IMR-90 (cell line): ENCODE data around the gene ATP2B2. TPM values are rescaled to one million over a fixed set of nuclear protein-coding genes. Genes with fewer than 3 reads are reported as not detected.

Source experiments
- ATAC-seq: fragments of 200-7000 bp; cut with Tn5 transposase; 2 replicates; pipeline ENCODE4 v1.9.1; 2020; ENCODE audit warnings: low read depth, mild to moderate bottlenecking, moderate library complexity
- BruUV-seq: library from RNA; stranded (reverse); fragments of 400-500 nt; replicated peaks from 2 replicates; lab custom pipeline; 2021; lab: Mats Ljungman, UMichigan
- CTCF ChIA-PET: fragments of 300-600 bp; formaldehyde crosslinking; extraction: SDS; loops from one replicate; lab custom pipeline; 2021; ENCODE audit warnings: antibody characterized with exemption; lab: Yijun Ruan, JAX
- POLR2A ChIA-PET: fragments of 300-600 bp; sonication (Branson Sonifier 250); formaldehyde crosslinking; loops from one replicate; lab custom pipeline; 2022; ENCODE audit warnings: antibody characterized with exemption; ENCODE audit not compliant: unreplicated experiment; lab: Charles Lee
- DNase-seq: peaks from one replicate; pipeline ENCODE4 v3.0.0; 2013
- H2AFZ ChIP-seq: replicated peaks from 2 replicates; pipeline ENCODE3; 2013; ENCODE audit warnings: low read length, mild to moderate bottlenecking; ENCODE audit not compliant: poor library complexity
- H2AK5ac ChIP-seq: 2 replicates; pipeline ENCODE4 v1.6.1; 2013; ENCODE audit warnings: low read depth, low read length, inconsistent platforms
- H2AK9ac ChIP-seq: replicated peaks from 2 replicates; pipeline ENCODE3; 2013; ENCODE audit warnings: mild to moderate bottlenecking, low read depth, low read length, moderate library complexity; ENCODE audit not compliant: poor library complexity
- H2BK120ac ChIP-seq: 2 replicates; pipeline ENCODE4 v1.6.1; 2013; ENCODE audit warnings: low read depth, low read length, inconsistent platforms
- H2BK15ac ChIP-seq: 3 replicates; pipeline ENCODE4 v1.6.1; 2013; ENCODE audit warnings: low read depth, low read length, inconsistent platforms
- H2BK20ac ChIP-seq: 2 replicates; pipeline ENCODE4 v1.6.1; 2013; ENCODE audit warnings: low read depth, mild to moderate bottlenecking, inconsistent platforms, low read length, moderate library complexity
- H2BK5ac ChIP-seq: 2 replicates; pipeline ENCODE4 v1.6.1; 2013; ENCODE audit warnings: mild to moderate bottlenecking, low read depth, low read length, inconsistent platforms; ENCODE audit not compliant: poor library complexity, severe bottlenecking
- H3K14ac ChIP-seq: replicated peaks from 2 replicates; pipeline ENCODE4 v1.6.1; 2013; ENCODE audit warnings: low read depth, low read length, inconsistent platforms
- H3K18ac ChIP-seq: 2 replicates; pipeline ENCODE4 v1.6.1; 2013; ENCODE audit warnings: low read depth, low read length, control low read depth
- H3K23ac ChIP-seq: 2 replicates; pipeline ENCODE4 v1.6.1; 2013; ENCODE audit warnings: low read depth, low read length, inconsistent platforms
- H3K27ac ChIP-seq: 2 replicates; pipeline ENCODE4 v1.5.1; 2013; ENCODE audit warnings: mild to moderate bottlenecking, control low read depth, low read length; ENCODE audit not compliant: insufficient read depth
- H3K27me3 ChIP-seq: 2 replicates; pipeline ENCODE4 v1.6.1; 2013; ENCODE audit warnings: low read length; ENCODE audit not compliant: control insufficient read depth, insufficient read depth
- H3K36me3 ChIP-seq: 2 replicates; pipeline ENCODE4 v1.6.1; 2013; ENCODE audit warnings: low read length, mixed read lengths; ENCODE audit not compliant: control insufficient read depth, insufficient read depth
- H3K4ac ChIP-seq: 2 replicates; pipeline ENCODE4 v1.6.1; 2013; ENCODE audit warnings: low read depth, low read length, inconsistent platforms
- H3K4me1 ChIP-seq: 2 replicates; pipeline ENCODE4 v1.6.1; 2013; ENCODE audit warnings: low read length, mixed read lengths; ENCODE audit not compliant: control insufficient read depth, insufficient read depth
- H3K4me2 ChIP-seq: 2 replicates; pipeline ENCODE4 v1.6.1; 2013; ENCODE audit warnings: low read depth, mild to moderate bottlenecking, control low read depth, low read length, moderate library complexity
- H3K4me3 ChIP-seq: 2 replicates; pipeline ENCODE4 v1.5.1; 2013; ENCODE audit warnings: low read depth, mild to moderate bottlenecking, control low read depth, low read length, moderate library complexity; ENCODE audit not compliant: insufficient read depth
- H3K56ac ChIP-seq: 2 replicates; pipeline ENCODE4 v1.6.1; 2013; ENCODE audit warnings: low read length, inconsistent platforms; ENCODE audit not compliant: insufficient read depth; ENCODE audit errors: extremely low read depth
- H3K79me1 ChIP-seq, 2 experiments: 2 replicates each; pipeline ENCODE4 v1.6.1; 2013; ENCODE audit warnings: low read length in 2 of 2, inconsistent platforms in 1 of 2, low read depth in 1 of 2
- H3K9ac ChIP-seq: 2 replicates; pipeline ENCODE4 v1.6.1; 2013; ENCODE audit warnings: low read depth, low read length, control low read depth
- H3K9me1 ChIP-seq: 2 replicates; pipeline ENCODE4 v1.6.1; 2013; ENCODE audit warnings: low read length, inconsistent platforms; ENCODE audit not compliant: insufficient read depth
- H3K9me3 ChIP-seq: 2 replicates; pipeline ENCODE4 v1.6.1; 2013; ENCODE audit warnings: low read length; ENCODE audit not compliant: control insufficient read depth, insufficient read depth
- H4K20me1 ChIP-seq: 2 replicates; pipeline ENCODE4 v1.6.1; 2013; ENCODE audit warnings: low read length, inconsistent platforms; ENCODE audit not compliant: insufficient read depth
- H4K5ac ChIP-seq: 2 replicates; pipeline ENCODE4 v1.6.1; 2013; ENCODE audit warnings: mild to moderate bottlenecking, low read depth, low read length, control low read depth
- H4K8ac ChIP-seq, 2 experiments: 2 replicates each; pipeline ENCODE4 v1.6.1; 2013; ENCODE audit warnings: low read depth in 2 of 2, low read length in 2 of 2, control low read depth in 1 of 2, inconsistent platforms in 1 of 2
- H4K91ac ChIP-seq: 2 replicates; pipeline ENCODE4 v1.6.1; 2013; ENCODE audit warnings: low read depth, low read length, inconsistent platforms; ENCODE audit not compliant: insufficient read depth
- BHLHE40 ChIP-seq: fragments of 150-350 bp; IDR thresholded peaks from 2 replicates; pipeline ENCODE4 v1.6.1; 2016; ENCODE audit warnings: mild to moderate bottlenecking, low read depth, low read length
- CEBPB ChIP-seq: IDR thresholded peaks from 2 replicates; pipeline ENCODE4 v1.6.1; 2012; ENCODE audit warnings: low read depth, low read length, improper control_type of control experiment
- CHD1 ChIP-seq: IDR thresholded peaks from 2 replicates; pipeline ENCODE4 v1.6.1; 2012; ENCODE audit warnings: low read depth, low read length, improper control_type of control experiment
- FOS ChIP-seq: fragments of 150-350 bp; IDR thresholded peaks from 2 replicates; pipeline ENCODE4 v1.6.1; 2016; ENCODE audit warnings: low read depth, low read length
- MAZ ChIP-seq: IDR thresholded peaks from 2 replicates; pipeline ENCODE4 v1.6.1; 2012; ENCODE audit warnings: low read depth, mild to moderate bottlenecking, low read length, improper control_type of control experiment, moderate library complexity, borderline replicate concordance
- MXI1 ChIP-seq: IDR thresholded peaks from 2 replicates; pipeline ENCODE4 v1.6.1; 2012; ENCODE audit warnings: low read depth, mild to moderate bottlenecking, low read length, moderate library complexity, borderline replicate concordance
- NFE2L2 ChIP-seq: fragments of 150-350 bp; IDR thresholded peaks from 2 replicates; pipeline ENCODE4 v1.6.1; 2016; ENCODE audit warnings: low read depth, mild to moderate bottlenecking, low read length
- POLR2A ChIP-seq: IDR thresholded peaks from 2 replicates; pipeline ENCODE4 v1.6.1; 2012; ENCODE audit warnings: mild to moderate bottlenecking, low read depth, low read length
- RAD21 ChIP-seq: IDR thresholded peaks from 2 replicates; pipeline ENCODE4 v1.6.1; 2012; ENCODE audit warnings: low read length, improper control_type of control experiment
- RCOR1 ChIP-seq: IDR thresholded peaks from 2 replicates; pipeline ENCODE4 v1.6.1; 2012; ENCODE audit warnings: mild to moderate bottlenecking, low read length, improper control_type of control experiment; ENCODE audit not compliant: insufficient replicate concordance
- RFX5 ChIP-seq: IDR thresholded peaks from 2 replicates; pipeline ENCODE4 v1.8.0; 2012; ENCODE audit warnings: low read depth, mild to moderate bottlenecking, low read length, moderate library complexity
- SMC3 ChIP-seq: fragments of 150-350 bp; IDR thresholded peaks from 2 replicates; pipeline ENCODE4 v1.6.1; 2016; ENCODE audit warnings: low read depth, mild to moderate bottlenecking, antibody characterized with exemption, low read length, moderate library complexity
- WGBS, 2 experiments: methylation state at CpG; one replicate each; pipeline versions ENCODE4 v1.1.5 to v1.1.7; 2013; ENCODE audit warnings: missing lambda C conversion rate in 2 of 2; ENCODE audit not compliant: insufficient read length in 1 of 2; ENCODE audit errors: extremely low coverage in 2 of 2; 5-methylcytosine and 5-hydroxymethylcytosine counted together
- dilution Hi-C: fragments of 300-500 bp; cut with HindIII; formaldehyde crosslinking; loops from one replicate; pipeline ENCODE4 v1.14.3; 2018; ENCODE audit warnings: low sequenced_read_pairs; ENCODE audit not compliant: unreplicated experiment
- in situ Hi-C: fragments of 300-500 bp; cut with MboI; formaldehyde crosslinking; loops from 3 replicates; pipeline ENCODE4 v1.14.3; 2019; ENCODE audit warnings: low sequenced_read_pairs, inconsistent platforms, mixed read lengths
- intact Hi-C: fragments of 100-400 bp; cut with micrococcal nuclease; formaldehyde crosslinking; loops from 2 replicates; pipeline ENCODE4 v1.10.0; 2022
- polyA plus RNA-seq, 3 experiments: library from polyadenylated mRNA; depleted of rRNA; stranded (reverse); fragments of >200 nt; gene quantifications; 2 replicates each; pipeline ENCODE4 v1.2.3, GENCODE V29; 2012; ENCODE audit warnings: low replicate concordance in 1 of 3
- total RNA-seq: library from RNA; depleted of rRNA; stranded (reverse); fragments of >200 nt; gene quantifications from 2 replicates; pipeline ENCODE4 v1.2.3, GENCODE V29; 2012
- TF ChIP-seq, protein P1 (sequence below): fragments of 150-350 bp; IDR thresholded peaks from 2 replicates; pipeline ENCODE4 v1.6.1; 2016; ENCODE audit warnings: low read depth, mild to moderate bottlenecking, low read length, moderate library complexity, borderline replicate concordance
- TF ChIP-seq, protein P2 (sequence below): conservative IDR thresholded peaks from 2 replicates; pipeline ENCODE4 v1.5.1; 2012; ENCODE audit warnings: mild to moderate bottlenecking, low read depth, low read length, improper control_type of control experiment
- TF ChIP-seq, protein P3 (sequence below): fragments of 150-350 bp; IDR thresholded peaks from 2 replicates; pipeline ENCODE4 v1.6.1; 2017; ENCODE audit warnings: mild to moderate bottlenecking, antibody characterized with exemption, low read length, low read depth

Gene ATP2B2
- total and polyA plus RNA-seq, 2 of the 4 experiments (the other 2 are of a cell fraction), result under 0.01 to 0.02 TPM

DNA sequence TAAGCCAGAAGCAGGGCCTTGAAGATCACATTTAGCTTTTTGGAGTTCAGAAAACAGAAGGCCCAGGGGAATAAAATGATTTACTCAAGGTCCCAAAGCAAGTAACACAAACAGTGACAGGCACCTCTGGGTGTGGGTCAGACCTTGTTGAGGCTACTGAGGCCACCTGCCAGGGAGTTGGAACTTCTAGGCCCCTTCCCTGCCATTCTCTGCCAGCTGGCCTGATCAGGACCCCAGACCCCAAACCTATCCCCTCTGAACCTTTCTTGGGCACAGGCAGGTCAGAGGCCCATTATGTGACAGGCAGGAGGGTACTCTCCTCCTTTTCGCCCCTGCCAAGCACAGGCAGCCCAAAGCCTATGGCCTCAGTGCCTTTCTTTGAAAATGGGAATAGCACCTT, 49.4 kb upstream of the ATP2B2 start:
- Histone ChIP-seq H2BK120ac (no peak overlapping the region), H2BK5ac (no peak overlapping the region), H2AK5ac (no peak overlapping the region), H3K9ac (no peak overlapping the region), H3K18ac (no peak overlapping the region), H3K56ac (no peak overlapping the region), H3K36me3 (no peaks in the 10 kb centered on the region), H3K27me3 (peaks cover 7% of the 10 kb centered on the region), H3K4ac (no peak overlapping the region), H3K79me1 (no peaks in the 10 kb centered on the region), H3K4me2 (no peak overlapping the region), H3K4me1 (no peaks in the 10 kb centered on the region), H2AFZ (no peak overlapping the region), H4K20me1 (no peaks in the 10 kb centered on the region), H3K23ac (no peak overlapping the region), H4K5ac (no peak overlapping the region), H2AK9ac (no peak overlapping the region), H2BK20ac (no peak overlapping the region), H3K14ac (no peak overlapping the region), H4K91ac (no peak overlapping the region), H4K8ac (no peak overlapping the region), H3K9me3 (no peaks in the 10 kb centered on the region), H2BK15ac (no peak overlapping the region), H3K27ac (no peak overlapping the region), H3K4me3 (no peak overlapping the region), H3K9me1 (no peaks in the 10 kb centered on the region)
- dilution Hi-C loops (no loop called here), intact Hi-C loops (no loop called here), in situ Hi-C loops (no loop called here)
- no TSS peak for BruUV-seq
- ChIA-PET CTCF (no interaction called here), POLR2A (interaction anchor here (0.6 kb wide), 1 partner anchor 922 kb away, joined by 4 read pairs; no protein-coding TSS in a partner anchor)
- TF ChIP-seq, protein P1, sequence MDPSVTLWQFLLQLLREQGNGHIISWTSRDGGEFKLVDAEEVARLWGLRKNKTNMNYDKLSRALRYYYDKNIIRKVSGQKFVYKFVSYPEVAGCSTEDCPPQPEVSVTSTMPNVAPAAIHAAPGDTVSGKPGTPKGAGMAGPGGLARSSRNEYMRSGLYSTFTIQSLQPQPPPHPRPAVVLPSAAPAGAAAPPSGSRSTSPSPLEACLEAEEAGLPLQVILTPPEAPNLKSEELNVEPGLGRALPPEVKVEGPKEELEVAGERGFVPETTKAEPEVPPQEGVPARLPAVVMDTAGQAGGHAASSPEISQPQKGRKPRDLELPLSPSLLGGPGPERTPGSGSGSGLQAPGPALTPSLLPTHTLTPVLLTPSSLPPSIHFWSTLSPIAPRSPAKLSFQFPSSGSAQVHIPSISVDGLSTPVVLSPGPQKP, result no peak
- TF ChIP-seq POLR2A (no peak), MAZ (no peak), RFX5 (no peak), FOS (no peak), NFE2L2 (no peak), CEBPB (no peak), MXI1 (no peak), BHLHE40 (no peak), CHD1 (no peak), RAD21 (no peak), RCOR1 (no peak), SMC3 (no peak)
- TF ChIP-seq, protein P2, sequence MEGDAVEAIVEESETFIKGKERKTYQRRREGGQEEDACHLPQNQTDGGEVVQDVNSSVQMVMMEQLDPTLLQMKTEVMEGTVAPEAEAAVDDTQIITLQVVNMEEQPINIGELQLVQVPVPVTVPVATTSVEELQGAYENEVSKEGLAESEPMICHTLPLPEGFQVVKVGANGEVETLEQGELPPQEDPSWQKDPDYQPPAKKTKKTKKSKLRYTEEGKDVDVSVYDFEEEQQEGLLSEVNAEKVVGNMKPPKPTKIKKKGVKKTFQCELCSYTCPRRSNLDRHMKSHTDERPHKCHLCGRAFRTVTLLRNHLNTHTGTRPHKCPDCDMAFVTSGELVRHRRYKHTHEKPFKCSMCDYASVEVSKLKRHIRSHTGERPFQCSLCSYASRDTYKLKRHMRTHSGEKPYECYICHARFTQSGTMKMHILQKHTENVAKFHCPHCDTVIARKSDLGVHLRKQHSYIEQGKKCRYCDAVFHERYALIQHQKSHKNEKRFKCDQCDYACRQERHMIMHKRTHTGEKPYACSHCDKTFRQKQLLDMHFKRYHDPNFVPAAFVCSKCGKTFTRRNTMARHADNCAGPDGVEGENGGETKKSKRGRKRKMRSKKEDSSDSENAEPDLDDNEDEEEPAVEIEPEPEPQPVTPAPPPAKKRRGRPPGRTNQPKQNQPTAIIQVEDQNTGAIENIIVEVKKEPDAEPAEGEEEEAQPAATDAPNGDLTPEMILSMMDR, result no peak
- TF ChIP-seq, protein P3, sequence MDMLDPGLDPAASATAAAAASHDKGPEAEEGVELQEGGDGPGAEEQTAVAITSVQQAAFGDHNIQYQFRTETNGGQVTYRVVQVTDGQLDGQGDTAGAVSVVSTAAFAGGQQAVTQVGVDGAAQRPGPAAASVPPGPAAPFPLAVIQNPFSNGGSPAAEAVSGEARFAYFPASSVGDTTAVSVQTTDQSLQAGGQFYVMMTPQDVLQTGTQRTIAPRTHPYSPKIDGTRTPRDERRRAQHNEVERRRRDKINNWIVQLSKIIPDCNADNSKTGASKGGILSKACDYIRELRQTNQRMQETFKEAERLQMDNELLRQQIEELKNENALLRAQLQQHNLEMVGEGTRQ, result no peak
- DNase-seq (no peak), ATAC-seq (no peak)
- no CpG with 5 or more reads among the region's 1 CpG for WGBS, 2 experiments
